ENCODE data around the gene KLRG1. TPM values are rescaled to one million over a fixed set of nuclear protein-coding genes. Genes with fewer than 3 reads are reported as not detected.

Gene KLRG1
- total RNA-seq, 2 donors from 2014 or later = 2.5 to 5.5 TPM

Other genes with a start within 250 kb of the KLRG1 start
- not detected for gene A2ML1, start 166.9 kb upstream of the KLRG1 start, total RNA-seq
- gene PHC1, start 75.0 kb upstream of the KLRG1 start, total RNA-seq = 10 to 100 TPM; 16.7 to 19.7 TPM
- gene M6PR, start 39.9 kb upstream of the KLRG1 start, total RNA-seq = 100 to 1,000 TPM; 149 to 153 TPM
- gene A2M, start 126.4 kb downstream of the KLRG1 start, total RNA-seq = under 1 TPM in 1 of 2 donors, not detected in 1; 0.60 TPM
- gene PZP, start 218.8 kb downstream of the KLRG1 start, total RNA-seq = not detected